GM23338 (cell line): ENCODE data around the gene CAMTA1.

Source experiments
- CREB1 ChIP-seq: fragments of 250-450 bp; sonication (Bioruptor Pico); IDR thresholded peaks from 2 replicates; pipeline ENCODE4 v1.5.0; 2020; ENCODE audit warnings: low read depth, mild to moderate bottlenecking, moderate library complexity
- EZH2 ChIP-seq: fragments of 200-600 bp; sonication (generic); IDR thresholded peaks from one replicate; pipeline ENCODE4 v1.8.0; 2017; ENCODE audit warnings: antibody characterized with exemption, mild to moderate bottlenecking, low read depth; ENCODE audit not compliant: unreplicated experiment
- POLR2AphosphoS5 ChIP-seq: IDR thresholded peaks from 2 replicates; pipeline ENCODE4 v1.6.1; 2016; ENCODE audit warnings: antibody characterized with exemption, low read depth
- ZNF331 ChIP-seq: fragments of 250-450 bp; sonication (Bioruptor Pico); IDR thresholded peaks from 2 replicates; pipeline ENCODE4 v1.5.0; 2020; ENCODE audit warnings: low read depth, mild to moderate bottlenecking, moderate library complexity
- TF ChIP-seq, protein P1 (sequence below), 2 experiments: fragments of 200-600 bp in 1 of 2; sonication (generic) in 1 of 2; conservative IDR thresholded peaks; 2 replicates each; pipeline versions ENCODE4 v1.5.1 to v1.6.1; 2016 to 2017; ENCODE audit warnings: antibody characterized with exemption in 2 of 2, low read depth in 2 of 2, mild to moderate bottlenecking in 2 of 2, moderate library complexity in 1 of 2
- TF ChIP-seq, protein P2 (sequence below): IDR thresholded peaks from 2 replicates; pipeline ENCODE4 v1.6.1; 2016; ENCODE audit warnings: antibody characterized with exemption

DNA sequence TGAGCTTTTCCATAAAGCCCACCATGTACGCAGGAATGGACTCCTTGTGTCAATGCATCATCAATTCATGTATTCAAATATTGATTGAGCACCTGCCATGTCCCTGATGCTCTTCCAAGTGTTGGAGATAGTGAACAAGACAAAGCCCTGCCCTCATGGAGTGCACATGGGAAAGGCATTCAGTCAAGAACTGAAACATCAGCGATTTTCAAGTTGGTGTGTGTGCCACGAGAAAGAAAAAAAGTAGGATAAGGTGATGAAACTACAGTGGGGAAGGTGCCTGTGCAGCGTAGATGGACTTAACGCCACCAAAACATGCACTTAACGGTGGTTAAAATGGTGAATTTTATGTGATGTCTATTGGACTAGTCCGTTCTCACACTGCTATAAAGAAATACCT is 553.2 kb downstream of the CAMTA1 start:
- TF ChIP-seq, protein P1, sequence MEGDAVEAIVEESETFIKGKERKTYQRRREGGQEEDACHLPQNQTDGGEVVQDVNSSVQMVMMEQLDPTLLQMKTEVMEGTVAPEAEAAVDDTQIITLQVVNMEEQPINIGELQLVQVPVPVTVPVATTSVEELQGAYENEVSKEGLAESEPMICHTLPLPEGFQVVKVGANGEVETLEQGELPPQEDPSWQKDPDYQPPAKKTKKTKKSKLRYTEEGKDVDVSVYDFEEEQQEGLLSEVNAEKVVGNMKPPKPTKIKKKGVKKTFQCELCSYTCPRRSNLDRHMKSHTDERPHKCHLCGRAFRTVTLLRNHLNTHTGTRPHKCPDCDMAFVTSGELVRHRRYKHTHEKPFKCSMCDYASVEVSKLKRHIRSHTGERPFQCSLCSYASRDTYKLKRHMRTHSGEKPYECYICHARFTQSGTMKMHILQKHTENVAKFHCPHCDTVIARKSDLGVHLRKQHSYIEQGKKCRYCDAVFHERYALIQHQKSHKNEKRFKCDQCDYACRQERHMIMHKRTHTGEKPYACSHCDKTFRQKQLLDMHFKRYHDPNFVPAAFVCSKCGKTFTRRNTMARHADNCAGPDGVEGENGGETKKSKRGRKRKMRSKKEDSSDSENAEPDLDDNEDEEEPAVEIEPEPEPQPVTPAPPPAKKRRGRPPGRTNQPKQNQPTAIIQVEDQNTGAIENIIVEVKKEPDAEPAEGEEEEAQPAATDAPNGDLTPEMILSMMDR (conservative IDR thresholded peaks at IDR 0.05; ENCODE audit: low read depth in 2 of 2) = no peak
- TF ChIP-seq CREB1 = no peak
- no peak for TF ChIP-seq POLR2AphosphoS5
- no peak for TF ChIP-seq EZH2
- no peak for TF ChIP-seq ZNF331 (CRISPR knock-in tag)
- TF ChIP-seq, protein P2, sequence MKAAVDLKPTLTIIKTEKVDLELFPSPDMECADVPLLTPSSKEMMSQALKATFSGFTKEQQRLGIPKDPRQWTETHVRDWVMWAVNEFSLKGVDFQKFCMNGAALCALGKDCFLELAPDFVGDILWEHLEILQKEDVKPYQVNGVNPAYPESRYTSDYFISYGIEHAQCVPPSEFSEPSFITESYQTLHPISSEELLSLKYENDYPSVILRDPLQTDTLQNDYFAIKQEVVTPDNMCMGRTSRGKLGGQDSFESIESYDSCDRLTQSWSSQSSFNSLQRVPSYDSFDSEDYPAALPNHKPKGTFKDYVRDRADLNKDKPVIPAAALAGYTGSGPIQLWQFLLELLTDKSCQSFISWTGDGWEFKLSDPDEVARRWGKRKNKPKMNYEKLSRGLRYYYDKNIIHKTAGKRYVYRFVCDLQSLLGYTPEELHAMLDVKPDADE = no peak
